ENCODE measurements around the gene COL6A5.

DNA sequence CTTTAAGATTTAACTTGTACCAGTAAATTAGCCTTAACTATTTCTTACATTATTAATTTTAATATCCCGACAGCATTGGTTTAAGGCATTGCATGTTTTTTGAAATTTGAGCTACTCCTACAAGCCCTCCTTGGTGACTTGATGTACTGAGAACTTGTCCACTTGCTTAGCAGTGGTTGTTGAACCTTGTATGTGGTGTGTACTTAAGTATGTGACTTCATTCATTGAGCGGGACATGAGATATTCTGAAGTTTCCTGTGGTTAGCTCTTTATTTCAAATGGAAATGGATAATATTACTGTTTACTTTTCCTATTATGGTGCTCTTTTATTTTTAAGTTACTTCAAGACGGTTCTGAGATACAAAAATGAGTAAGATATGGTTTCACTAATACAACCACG is 3.6 kb upstream of the COL6A5 start:
- TF ChIP-seq, protein P1, sequence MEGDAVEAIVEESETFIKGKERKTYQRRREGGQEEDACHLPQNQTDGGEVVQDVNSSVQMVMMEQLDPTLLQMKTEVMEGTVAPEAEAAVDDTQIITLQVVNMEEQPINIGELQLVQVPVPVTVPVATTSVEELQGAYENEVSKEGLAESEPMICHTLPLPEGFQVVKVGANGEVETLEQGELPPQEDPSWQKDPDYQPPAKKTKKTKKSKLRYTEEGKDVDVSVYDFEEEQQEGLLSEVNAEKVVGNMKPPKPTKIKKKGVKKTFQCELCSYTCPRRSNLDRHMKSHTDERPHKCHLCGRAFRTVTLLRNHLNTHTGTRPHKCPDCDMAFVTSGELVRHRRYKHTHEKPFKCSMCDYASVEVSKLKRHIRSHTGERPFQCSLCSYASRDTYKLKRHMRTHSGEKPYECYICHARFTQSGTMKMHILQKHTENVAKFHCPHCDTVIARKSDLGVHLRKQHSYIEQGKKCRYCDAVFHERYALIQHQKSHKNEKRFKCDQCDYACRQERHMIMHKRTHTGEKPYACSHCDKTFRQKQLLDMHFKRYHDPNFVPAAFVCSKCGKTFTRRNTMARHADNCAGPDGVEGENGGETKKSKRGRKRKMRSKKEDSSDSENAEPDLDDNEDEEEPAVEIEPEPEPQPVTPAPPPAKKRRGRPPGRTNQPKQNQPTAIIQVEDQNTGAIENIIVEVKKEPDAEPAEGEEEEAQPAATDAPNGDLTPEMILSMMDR (IDR thresholded peaks at IDR 0.05 in 8 of 11, conservative IDR thresholded peaks at IDR 0.05 in 3 of 11) = no peak
- TF ChIP-seq POLR2A (IDR thresholded peaks at IDR 0.05) (no peak), POLR2AphosphoS5 (IDR thresholded peaks at IDR 0.05) (no peak)

Measured in spleen (tissue), 7 donors.